GM18909 (cell line): ENCODE data around the gene FAM171A1.
A peak's percentile ranks its signal among the peaks of the same experiment; 100 is the strongest.

Experiments
- ATAC-seq: cut with Tn5 transposase; IDR thresholded peaks from one replicate; pipeline ENCODE4 v1.9.1; 2021; ENCODE audit warnings: mild to moderate bottlenecking; ENCODE audit not compliant: unreplicated experiment, poor library complexity

FAM171A1 gene

GRCh38 chr10:15254808-15255648 lies 116.1 kb downstream of the FAM171A1 start:
- peak; percentile 74 for ATAC-seq

- ATAC-seq, result peak; percentile 32
These were observed 116.9 kb downstream of the FAM171A1 start for GRCh38 chr10:15253951-15254807.

GRCh38 chr10:15252396-15252795 lies 118.7 kb downstream of the FAM171A1 start:
- ATAC-seq, result no peak

GRCh38 chr10:15251791-15252380 lies 119.2 kb downstream of the FAM171A1 start:
- no peak for ATAC-seq

GRCh38 chr10:15245530-15245929 lies 125.6 kb downstream of the FAM171A1 start:
- ATAC-seq, result no peak

GRCh38 chr10:15244635-15245197 lies 126.4 kb downstream of the FAM171A1 start:
- no peak for ATAC-seq

GRCh38 chr10:15242261-15242840 lies 128.7 kb downstream of the FAM171A1 start:
- ATAC-seq, result no peak

GRCh38 chr10:15241306-15241705 lies 129.8 kb downstream of the FAM171A1 start:
- no peak for ATAC-seq

- ATAC-seq, result no peak
These were observed 132.3 kb downstream of the FAM171A1 start for GRCh38 chr10:15238555-15239335.

- no peak for ATAC-seq
These were observed 133.7 kb downstream of the FAM171A1 start for GRCh38 chr10:15237351-15237750.

- ATAC-seq, result no peak
These were observed 134.7 kb downstream of the FAM171A1 start for GRCh38 chr10:15236340-15236739.

GRCh38 chr10:15232279-15232678 lies 138.8 kb downstream of the FAM171A1 start:
- no peak for ATAC-seq

GRCh38 chr10:15231426-15231825 lies 139.7 kb downstream of the FAM171A1 start:
- ATAC-seq, result no peak

GRCh38 chr10:15230257-15230656 lies 140.8 kb downstream of the FAM171A1 start:
- ATAC-seq, result no peak

- no peak for ATAC-seq
These were observed 141.8 kb downstream of the FAM171A1 start for GRCh38 chr10:15229268-15229667.

- no peak for ATAC-seq
These were observed 142.7 kb downstream of the FAM171A1 start for GRCh38 chr10:15228426-15228825.

- ATAC-seq, result no peak
These were observed 143.3 kb downstream of the FAM171A1 start for GRCh38 chr10:15227611-15228372.

GRCh38 chr10:15225511-15225910 lies 145.6 kb downstream of the FAM171A1 start:
- ATAC-seq, result no peak

- ATAC-seq, result no peak
These were observed 146.1 kb downstream of the FAM171A1 start for GRCh38 chr10:15224948-15225347.
